IMR-90 (cell line): ENCODE results near the gene ACER1. TPM values are rescaled to one million over a fixed set of nuclear protein-coding genes. Genes with fewer than 3 reads are reported as not detected.

ENCODE experiments used
- ATAC-seq: fragments of 200-7000 bp; cut with Tn5 transposase; 2 replicates; pipeline ENCODE4 v1.9.1; 2020; ENCODE audit warnings: low read depth, mild to moderate bottlenecking, moderate library complexity
- BruUV-seq: library from RNA; stranded (reverse); fragments of 400-500 nt; replicated peaks from 2 replicates; lab custom pipeline; 2021; lab: Mats Ljungman, UMichigan
- CTCF ChIA-PET: fragments of 300-600 bp; formaldehyde crosslinking; extraction: SDS; loops from one replicate; lab custom pipeline; 2021; ENCODE audit warnings: antibody characterized with exemption; lab: Yijun Ruan, JAX
- POLR2A ChIA-PET: fragments of 300-600 bp; sonication (Branson Sonifier 250); formaldehyde crosslinking; loops from one replicate; lab custom pipeline; 2022; ENCODE audit warnings: antibody characterized with exemption; ENCODE audit not compliant: unreplicated experiment; lab: Charles Lee
- DNase-seq: peaks from one replicate; pipeline ENCODE4 v3.0.0; 2013
- H2AFZ ChIP-seq: replicated peaks from 2 replicates; pipeline ENCODE3; 2013; ENCODE audit warnings: low read length, mild to moderate bottlenecking; ENCODE audit not compliant: poor library complexity
- H2AK5ac ChIP-seq: 2 replicates; pipeline ENCODE4 v1.6.1; 2013; ENCODE audit warnings: low read depth, low read length, inconsistent platforms
- H2AK9ac ChIP-seq: replicated peaks from 2 replicates; pipeline ENCODE3; 2013; ENCODE audit warnings: mild to moderate bottlenecking, low read depth, low read length, moderate library complexity; ENCODE audit not compliant: poor library complexity
- H2BK120ac ChIP-seq: 2 replicates; pipeline ENCODE4 v1.6.1; 2013; ENCODE audit warnings: low read depth, low read length, inconsistent platforms
- H2BK15ac ChIP-seq: 3 replicates; pipeline ENCODE4 v1.6.1; 2013; ENCODE audit warnings: low read depth, low read length, inconsistent platforms
- H2BK20ac ChIP-seq: 2 replicates; pipeline ENCODE4 v1.6.1; 2013; ENCODE audit warnings: low read depth, mild to moderate bottlenecking, inconsistent platforms, low read length, moderate library complexity
- H2BK5ac ChIP-seq: 2 replicates; pipeline ENCODE4 v1.6.1; 2013; ENCODE audit warnings: mild to moderate bottlenecking, low read depth, low read length, inconsistent platforms; ENCODE audit not compliant: poor library complexity, severe bottlenecking
- H3K14ac ChIP-seq: replicated peaks from 2 replicates; pipeline ENCODE4 v1.6.1; 2013; ENCODE audit warnings: low read depth, low read length, inconsistent platforms
- H3K18ac ChIP-seq: 2 replicates; pipeline ENCODE4 v1.6.1; 2013; ENCODE audit warnings: low read depth, low read length, control low read depth
- H3K23ac ChIP-seq: 2 replicates; pipeline ENCODE4 v1.6.1; 2013; ENCODE audit warnings: low read depth, low read length, inconsistent platforms
- H3K27ac ChIP-seq: 2 replicates; pipeline ENCODE4 v1.5.1; 2013; ENCODE audit warnings: mild to moderate bottlenecking, control low read depth, low read length; ENCODE audit not compliant: insufficient read depth
- H3K27me3 ChIP-seq: 2 replicates; pipeline ENCODE4 v1.6.1; 2013; ENCODE audit warnings: low read length; ENCODE audit not compliant: control insufficient read depth, insufficient read depth
- H3K36me3 ChIP-seq: 2 replicates; pipeline ENCODE4 v1.6.1; 2013; ENCODE audit warnings: low read length, mixed read lengths; ENCODE audit not compliant: control insufficient read depth, insufficient read depth
- H3K4ac ChIP-seq: 2 replicates; pipeline ENCODE4 v1.6.1; 2013; ENCODE audit warnings: low read depth, low read length, inconsistent platforms
- H3K4me1 ChIP-seq: 2 replicates; pipeline ENCODE4 v1.6.1; 2013; ENCODE audit warnings: low read length, mixed read lengths; ENCODE audit not compliant: control insufficient read depth, insufficient read depth
- H3K4me2 ChIP-seq: 2 replicates; pipeline ENCODE4 v1.6.1; 2013; ENCODE audit warnings: low read depth, mild to moderate bottlenecking, control low read depth, low read length, moderate library complexity
- H3K4me3 ChIP-seq: 2 replicates; pipeline ENCODE4 v1.5.1; 2013; ENCODE audit warnings: low read depth, mild to moderate bottlenecking, control low read depth, low read length, moderate library complexity; ENCODE audit not compliant: insufficient read depth
- H3K56ac ChIP-seq: 2 replicates; pipeline ENCODE4 v1.6.1; 2013; ENCODE audit warnings: low read length, inconsistent platforms; ENCODE audit not compliant: insufficient read depth; ENCODE audit errors: extremely low read depth
- H3K79me1 ChIP-seq, 2 experiments: 2 replicates each; pipeline ENCODE4 v1.6.1; 2013; ENCODE audit warnings: low read length in 2 of 2, inconsistent platforms in 1 of 2, low read depth in 1 of 2
- H3K9ac ChIP-seq: 2 replicates; pipeline ENCODE4 v1.6.1; 2013; ENCODE audit warnings: low read depth, low read length, control low read depth
- H3K9me1 ChIP-seq: 2 replicates; pipeline ENCODE4 v1.6.1; 2013; ENCODE audit warnings: low read length, inconsistent platforms; ENCODE audit not compliant: insufficient read depth
- H3K9me3 ChIP-seq: 2 replicates; pipeline ENCODE4 v1.6.1; 2013; ENCODE audit warnings: low read length; ENCODE audit not compliant: control insufficient read depth, insufficient read depth
- H4K20me1 ChIP-seq: 2 replicates; pipeline ENCODE4 v1.6.1; 2013; ENCODE audit warnings: low read length, inconsistent platforms; ENCODE audit not compliant: insufficient read depth
- H4K5ac ChIP-seq: 2 replicates; pipeline ENCODE4 v1.6.1; 2013; ENCODE audit warnings: mild to moderate bottlenecking, low read depth, low read length, control low read depth
- H4K8ac ChIP-seq, 2 experiments: 2 replicates each; pipeline ENCODE4 v1.6.1; 2013; ENCODE audit warnings: low read depth in 2 of 2, low read length in 2 of 2, control low read depth in 1 of 2, inconsistent platforms in 1 of 2
- H4K91ac ChIP-seq: 2 replicates; pipeline ENCODE4 v1.6.1; 2013; ENCODE audit warnings: low read depth, low read length, inconsistent platforms; ENCODE audit not compliant: insufficient read depth
- BHLHE40 ChIP-seq: fragments of 150-350 bp; IDR thresholded peaks from 2 replicates; pipeline ENCODE4 v1.6.1; 2016; ENCODE audit warnings: mild to moderate bottlenecking, low read depth, low read length
- CEBPB ChIP-seq: IDR thresholded peaks from 2 replicates; pipeline ENCODE4 v1.6.1; 2012; ENCODE audit warnings: low read depth, low read length, improper control_type of control experiment
- CHD1 ChIP-seq: IDR thresholded peaks from 2 replicates; pipeline ENCODE4 v1.6.1; 2012; ENCODE audit warnings: low read depth, low read length, improper control_type of control experiment
- FOS ChIP-seq: fragments of 150-350 bp; IDR thresholded peaks from 2 replicates; pipeline ENCODE4 v1.6.1; 2016; ENCODE audit warnings: low read depth, low read length
- MAFK ChIP-seq: IDR thresholded peaks from 2 replicates; pipeline ENCODE4 v1.6.1; 2012; ENCODE audit warnings: low read depth, low read length, improper control_type of control experiment
- MAZ ChIP-seq: IDR thresholded peaks from 2 replicates; pipeline ENCODE4 v1.6.1; 2012; ENCODE audit warnings: low read depth, mild to moderate bottlenecking, low read length, improper control_type of control experiment, moderate library complexity, borderline replicate concordance
- MXI1 ChIP-seq: IDR thresholded peaks from 2 replicates; pipeline ENCODE4 v1.6.1; 2012; ENCODE audit warnings: low read depth, mild to moderate bottlenecking, low read length, moderate library complexity, borderline replicate concordance
- NFE2L2 ChIP-seq: fragments of 150-350 bp; IDR thresholded peaks from 2 replicates; pipeline ENCODE4 v1.6.1; 2016; ENCODE audit warnings: low read depth, mild to moderate bottlenecking, low read length
- POLR2A ChIP-seq: IDR thresholded peaks from 2 replicates; pipeline ENCODE4 v1.6.1; 2012; ENCODE audit warnings: mild to moderate bottlenecking, low read depth, low read length
- RAD21 ChIP-seq: IDR thresholded peaks from 2 replicates; pipeline ENCODE4 v1.6.1; 2012; ENCODE audit warnings: low read length, improper control_type of control experiment
- SMC3 ChIP-seq: fragments of 150-350 bp; IDR thresholded peaks from 2 replicates; pipeline ENCODE4 v1.6.1; 2016; ENCODE audit warnings: low read depth, mild to moderate bottlenecking, antibody characterized with exemption, low read length, moderate library complexity
- WGBS, 2 experiments: methylation state at CpG; one replicate each; pipeline versions ENCODE4 v1.1.5 to v1.1.7; 2013; ENCODE audit warnings: missing lambda C conversion rate in 2 of 2; ENCODE audit not compliant: insufficient read length in 1 of 2; ENCODE audit errors: extremely low coverage in 2 of 2; 5-methylcytosine and 5-hydroxymethylcytosine counted together
- dilution Hi-C: fragments of 300-500 bp; cut with HindIII; formaldehyde crosslinking; loops from one replicate; pipeline ENCODE4 v1.14.3; 2018; ENCODE audit warnings: low sequenced_read_pairs; ENCODE audit not compliant: unreplicated experiment
- in situ Hi-C: fragments of 300-500 bp; cut with MboI; formaldehyde crosslinking; loops from 3 replicates; pipeline ENCODE4 v1.14.3; 2019; ENCODE audit warnings: low sequenced_read_pairs, inconsistent platforms, mixed read lengths
- intact Hi-C: fragments of 100-400 bp; cut with micrococcal nuclease; formaldehyde crosslinking; loops from 2 replicates; pipeline ENCODE4 v1.10.0; 2022
- polyA plus RNA-seq, 3 experiments: library from polyadenylated mRNA; depleted of rRNA; stranded (reverse); fragments of >200 nt; gene quantifications; 2 replicates each; pipeline ENCODE4 v1.2.3, GENCODE V29; 2012; ENCODE audit warnings: low replicate concordance in 1 of 3
- total RNA-seq: library from RNA; depleted of rRNA; stranded (reverse); fragments of >200 nt; gene quantifications from 2 replicates; pipeline ENCODE4 v1.2.3, GENCODE V29; 2012
- TF ChIP-seq, protein P1 (sequence below): fragments of 150-350 bp; IDR thresholded peaks from 2 replicates; pipeline ENCODE4 v1.6.1; 2017; ENCODE audit warnings: mild to moderate bottlenecking, antibody characterized with exemption, low read length, low read depth
- TF ChIP-seq, protein P2 (sequence below): conservative IDR thresholded peaks from 2 replicates; pipeline ENCODE4 v1.5.1; 2012; ENCODE audit warnings: mild to moderate bottlenecking, low read depth, low read length, improper control_type of control experiment

ACER1 gene
- total and polyA plus RNA-seq, 2 of the 4 experiments (the other 2 are of a cell fraction), result not detected

DNA sequence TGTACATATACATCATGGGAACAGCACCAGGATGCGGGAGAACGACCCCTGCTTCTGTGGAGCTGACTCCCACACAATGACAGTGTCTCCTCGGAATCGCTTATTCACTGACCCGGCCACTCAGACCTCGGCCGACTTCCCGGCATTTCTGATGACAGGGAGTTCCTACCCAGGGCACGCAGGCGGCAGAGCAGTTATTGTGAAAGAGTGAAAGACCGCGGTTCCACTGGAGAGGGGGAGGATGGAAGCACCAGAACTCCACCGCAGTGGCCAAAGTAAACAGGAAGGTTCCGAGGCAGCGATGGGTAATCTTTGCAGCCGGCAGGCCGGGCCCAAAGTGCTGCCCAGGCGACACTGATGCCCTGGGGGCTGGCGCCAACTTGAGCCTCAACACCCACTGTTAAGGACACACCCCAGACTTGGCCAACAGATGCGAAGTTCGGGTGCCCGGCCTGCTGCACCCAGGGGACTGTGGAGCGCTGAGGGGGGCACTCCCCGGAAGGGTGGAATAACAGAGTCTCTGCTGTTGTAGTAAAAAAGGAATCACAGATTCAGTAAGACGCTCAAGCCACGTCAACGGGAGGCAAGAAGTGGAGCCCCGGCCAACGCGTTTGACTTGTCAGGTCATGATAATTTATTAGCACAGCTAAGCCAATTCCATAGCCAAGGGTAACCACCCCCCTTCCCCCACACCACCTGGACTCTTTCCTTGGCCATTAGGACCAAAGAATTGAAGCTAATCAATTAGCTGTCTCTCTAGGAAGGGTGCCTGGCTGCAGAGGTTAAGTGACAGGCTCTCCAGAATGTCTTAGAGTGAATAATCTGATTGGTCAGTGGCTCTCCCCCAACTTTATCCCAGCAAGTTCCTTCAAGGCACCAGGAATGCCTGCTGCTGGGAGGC is 59.5 kb downstream of the ACER1 start:
- intact Hi-C loops, result loop anchor here (5.0 kb wide), 1 partner anchor 42 kb away; no protein-coding TSS in a partner anchor
- Histone ChIP-seq H2BK20ac (peak overlapping the region; percentile 61), H3K9ac (peak overlapping the region; percentile 13)
- TF ChIP-seq FOS (peak; percentile 60), CEBPB (peak; percentile 99), SMC3 (peak; percentile 19; the same call in 1 of the 2 replicates), NFE2L2 (peak; percentile 64; the same call in 1 of the 2 replicates), MAFK (peak; percentile 47), MXI1 (peak; percentile 62), MAZ (peak; percentile 54; the same call in 1 of the 2 replicates), POLR2A (peak; percentile 50; the same call in 1 of the 2 replicates), BHLHE40 (peak; percentile 80), CHD1 (no peak), RAD21 (no peak)
- TF ChIP-seq, protein P1, sequence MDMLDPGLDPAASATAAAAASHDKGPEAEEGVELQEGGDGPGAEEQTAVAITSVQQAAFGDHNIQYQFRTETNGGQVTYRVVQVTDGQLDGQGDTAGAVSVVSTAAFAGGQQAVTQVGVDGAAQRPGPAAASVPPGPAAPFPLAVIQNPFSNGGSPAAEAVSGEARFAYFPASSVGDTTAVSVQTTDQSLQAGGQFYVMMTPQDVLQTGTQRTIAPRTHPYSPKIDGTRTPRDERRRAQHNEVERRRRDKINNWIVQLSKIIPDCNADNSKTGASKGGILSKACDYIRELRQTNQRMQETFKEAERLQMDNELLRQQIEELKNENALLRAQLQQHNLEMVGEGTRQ, result no peak
- TF ChIP-seq, protein P2, sequence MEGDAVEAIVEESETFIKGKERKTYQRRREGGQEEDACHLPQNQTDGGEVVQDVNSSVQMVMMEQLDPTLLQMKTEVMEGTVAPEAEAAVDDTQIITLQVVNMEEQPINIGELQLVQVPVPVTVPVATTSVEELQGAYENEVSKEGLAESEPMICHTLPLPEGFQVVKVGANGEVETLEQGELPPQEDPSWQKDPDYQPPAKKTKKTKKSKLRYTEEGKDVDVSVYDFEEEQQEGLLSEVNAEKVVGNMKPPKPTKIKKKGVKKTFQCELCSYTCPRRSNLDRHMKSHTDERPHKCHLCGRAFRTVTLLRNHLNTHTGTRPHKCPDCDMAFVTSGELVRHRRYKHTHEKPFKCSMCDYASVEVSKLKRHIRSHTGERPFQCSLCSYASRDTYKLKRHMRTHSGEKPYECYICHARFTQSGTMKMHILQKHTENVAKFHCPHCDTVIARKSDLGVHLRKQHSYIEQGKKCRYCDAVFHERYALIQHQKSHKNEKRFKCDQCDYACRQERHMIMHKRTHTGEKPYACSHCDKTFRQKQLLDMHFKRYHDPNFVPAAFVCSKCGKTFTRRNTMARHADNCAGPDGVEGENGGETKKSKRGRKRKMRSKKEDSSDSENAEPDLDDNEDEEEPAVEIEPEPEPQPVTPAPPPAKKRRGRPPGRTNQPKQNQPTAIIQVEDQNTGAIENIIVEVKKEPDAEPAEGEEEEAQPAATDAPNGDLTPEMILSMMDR, result no peak

More for the DNA sequence above, 59.5 kb downstream of the ACER1 start:
- Histone ChIP-seq H3K36me3 (peaks cover 18% of the 10 kb centered on the region), H2BK5ac (peak overlapping the region; percentile 92), H2AK9ac (peak overlapping the region; percentile 68), H2BK15ac (peak overlapping the region; percentile 80; the same call in 2 of the 3 replicates), H2AK5ac (peak overlapping the region; percentile 99), H2BK120ac (peak overlapping the region; percentile 95), H3K27ac (peak overlapping the region; percentile 88), H3K14ac (peak overlapping the region; percentile 28), H2AFZ (peak overlapping the region; percentile 52), H4K8ac (peak overlapping the region; percentile 53 to 57), H3K27me3 (no peaks in the 10 kb centered on the region), H3K9me3 (no peaks in the 10 kb centered on the region), H3K9me1 (peaks cover 57% of the 10 kb centered on the region), H3K56ac (peak overlapping the region; percentile 75), H4K20me1 (peaks cover 89% of the 10 kb centered on the region), H3K79me1 (peaks cover 42 to 96% of the 10 kb centered on the region in 2 experiments), H3K4me2 (peak overlapping the region; percentile 68), H3K4me3 (peak overlapping the region; percentile 12; the same call in 1 of the 2 replicates), H3K4me1 (peaks cover 66% of the 10 kb centered on the region), H3K18ac (peak overlapping the region; percentile 20), H3K23ac (peak overlapping the region; percentile 85), H4K91ac (peak overlapping the region; percentile 96), H4K5ac (peak overlapping the region; percentile 10), H3K4ac (peak overlapping the region; percentile 96)
- DNase-seq (peak; percentile 88), ATAC-seq (peak; percentile 67)
- BruUV-seq, result no TSS peak
- dilution Hi-C loops (no loop called here), in situ Hi-C loops (loop anchor here (10.0 kb wide), 1 partner anchor 49 kb away; no protein-coding TSS in a partner anchor)
- ChIA-PET CTCF (interaction anchor here (1.3 kb wide), 1 partner anchor 55 kb away, joined by 3 read pairs; no protein-coding TSS in a partner anchor), POLR2A (interaction anchor here (0.6 kb wide), 1 partner anchor 97 kb away, joined by 3 read pairs; no protein-coding TSS in a partner anchor)
- WGBS, 2 experiments, result 0% methylated on average over 3 of the region's 30 CpGs; no CpG with 5 or more reads in 1 of the 2 experiments
